GM12875 (cell line): Measurements from ENCODE around the gene SUCO.

Experiments used
- H3K4me3 ChIP-seq: one replicate; pipeline ENCODE4 v1.5.1; 2011; ENCODE audit warnings: low read depth, low read length, control low read depth
- CTCF ChIP-seq: IDR thresholded peaks from 2 replicates; pipeline ENCODE4 v1.5.1; 2011; ENCODE audit warnings: low read depth, mild to moderate bottlenecking, control low read depth, inconsistent platforms, low read length, moderate library complexity, borderline replicate concordance; ENCODE audit not compliant: insufficient read depth

SUCO gene

DNA sequence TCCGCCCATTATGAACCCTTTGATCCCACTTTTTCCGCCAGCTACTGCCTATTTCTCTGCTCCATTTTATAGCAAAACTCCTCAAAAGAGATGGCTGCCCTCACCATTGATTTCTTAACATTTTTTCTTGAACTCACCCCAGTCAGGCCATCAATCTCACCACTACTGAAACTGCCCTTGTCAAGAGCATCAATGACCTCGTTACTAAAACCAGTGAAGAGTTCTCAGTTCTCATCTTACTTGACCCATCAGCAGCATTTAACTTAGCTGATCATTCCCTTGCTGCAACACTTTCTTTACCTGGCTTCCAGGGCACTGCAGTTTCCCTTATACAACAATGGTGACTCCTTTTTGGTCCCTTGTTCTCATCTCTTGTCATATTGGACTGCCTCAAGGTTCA, 90.8 kb downstream of the SUCO start:
- no peak for TF ChIP-seq CTCF
- H3K4me3 ChIP-seq, result no peak overlapping the region

DNA sequence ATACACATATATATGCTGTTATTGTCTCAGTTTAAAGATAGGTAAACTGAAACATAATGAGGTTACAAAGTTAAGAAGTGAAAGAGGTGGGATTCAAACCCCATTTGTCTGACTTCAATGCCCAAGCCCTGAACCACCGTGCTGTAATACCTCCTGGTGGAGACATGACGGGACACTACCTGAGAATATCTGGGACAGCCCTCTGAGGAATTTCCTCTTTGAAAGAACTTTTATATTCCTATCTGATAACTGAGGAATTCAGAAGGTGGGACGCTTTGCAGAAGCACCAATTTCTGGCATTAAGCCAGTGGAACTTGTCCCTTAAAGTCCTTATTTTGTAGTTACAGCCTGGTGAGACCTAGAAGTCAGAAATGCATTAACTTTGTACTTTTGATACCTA, 93.9 kb downstream of the SUCO start:
- no peak for TF ChIP-seq CTCF
- no peak overlapping the region for H3K4me3 ChIP-seq

DNA sequence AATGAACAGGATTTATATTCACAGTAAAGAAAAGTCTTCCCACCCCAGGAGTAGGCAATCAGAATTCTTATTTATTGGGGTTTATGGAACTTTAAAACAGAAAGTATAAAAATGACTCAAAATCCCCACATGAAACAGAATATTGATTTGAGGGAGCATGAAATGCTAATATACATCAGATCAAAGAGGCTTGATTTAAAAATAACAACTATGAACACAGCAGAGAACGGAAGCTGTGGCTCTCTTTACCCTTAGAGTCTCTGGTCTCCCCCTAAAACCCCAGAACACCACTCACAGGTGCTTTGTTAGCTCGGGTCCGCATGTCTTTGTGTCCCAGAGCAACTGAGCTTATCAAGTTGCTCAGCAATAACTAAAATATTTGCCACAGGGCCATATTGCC, 94.8 kb downstream of the SUCO start:
- no peak for TF ChIP-seq CTCF
- H3K4me3 ChIP-seq, result no peak overlapping the region

- H3K4me3 ChIP-seq, result no peak overlapping the region
- TF ChIP-seq CTCF, result no peak
Measured at GRCh38 chr1:172628401-172628800, 95.5 kb downstream of the SUCO start.

- no peak for TF ChIP-seq CTCF
Measured at GRCh38 chr1:172629170-172629569, 96.2 kb downstream of the SUCO start.

GRCh38 chr1:172629638-172630037, 96.7 kb downstream of the SUCO start:
- TF ChIP-seq CTCF, result no peak
- H3K4me3 ChIP-seq, result no peak overlapping the region

More at GRCh38 chr1:172629170-172629569, 96.2 kb downstream of the SUCO start:
- H3K4me3 ChIP-seq, result no peak overlapping the region

- no peak overlapping the region for H3K4me3 ChIP-seq
- TF ChIP-seq CTCF, result no peak
Measured at GRCh38 chr1:172630056-172630818, 97.3 kb downstream of the SUCO start.
